WTC11 (cell line): ENCODE results near the gene CTCF. TPM values are rescaled to one million over a fixed set of nuclear protein-coding genes. Genes with fewer than 3 reads are reported as not detected.

Source experiments
- ATF1 ChIP-seq: sonication (generic); formaldehyde crosslinking; IDR thresholded peaks from 2 replicates; pipeline ENCODE4 v1.8.1; 2023; ENCODE audit warnings: mild to moderate bottlenecking, moderate library complexity, missing genetic modification reagents
- CDX4 ChIP-seq: fragments of 250-450 bp; sonication (Bioruptor Pico); IDR thresholded peaks from 2 replicates; pipeline ENCODE4 v1.9.0; 2021; ENCODE audit warnings: moderate library complexity, mild to moderate bottlenecking, inconsistent platforms, borderline replicate concordance
- CREM ChIP-seq: sonication (generic); formaldehyde crosslinking; IDR thresholded peaks from 2 replicates; pipeline ENCODE4 v1.8.1; 2022; ENCODE audit warnings: mild to moderate bottlenecking, missing genetic modification reagents, moderate library complexity
- E2F1 ChIP-seq: sonication (generic); formaldehyde crosslinking; IDR thresholded peaks from 2 replicates; pipeline ENCODE4 v1.8.0; 2022; ENCODE audit warnings: mild to moderate bottlenecking, missing genetic modification reagents
- E2F4 ChIP-seq: sonication (generic); formaldehyde crosslinking; IDR thresholded peaks from 2 replicates; pipeline ENCODE4 v1.8.1; 2022; ENCODE audit warnings: low read depth, mild to moderate bottlenecking, moderate library complexity, missing genetic modification reagents, borderline replicate concordance
- E2F5 ChIP-seq: sonication (generic); formaldehyde crosslinking; IDR thresholded peaks from 2 replicates; pipeline ENCODE4 v1.8.1; 2022; ENCODE audit warnings: mild to moderate bottlenecking, moderate library complexity, missing genetic modification reagents
- ELF4 ChIP-seq: sonication (generic); formaldehyde crosslinking; IDR thresholded peaks from 2 replicates; pipeline ENCODE4 v1.8.1; 2022; ENCODE audit warnings: low read depth, mild to moderate bottlenecking, moderate library complexity, missing genetic modification reagents
- ETV6 ChIP-seq: sonication (generic); formaldehyde crosslinking; IDR thresholded peaks from 2 replicates; pipeline ENCODE4 v1.8.1; 2022; ENCODE audit warnings: mild to moderate bottlenecking, missing genetic modification reagents
- FOXK1 ChIP-seq: sonication (generic); formaldehyde crosslinking; IDR thresholded peaks from 2 replicates; pipeline ENCODE4 v1.8.0; 2022; ENCODE audit warnings: mild to moderate bottlenecking, moderate library complexity, missing genetic modification reagents
- FOXP1 ChIP-seq: sonication (generic); formaldehyde crosslinking; IDR thresholded peaks from 2 replicates; pipeline ENCODE4 v1.8.0; 2022; ENCODE audit warnings: missing genetic modification reagents, mild to moderate bottlenecking, moderate library complexity, borderline replicate concordance
- HMGXB4 ChIP-seq: sonication (generic); formaldehyde crosslinking; IDR thresholded peaks from 2 replicates; pipeline ENCODE4 v1.8.1; 2023; ENCODE audit warnings: mild to moderate bottlenecking, moderate library complexity, missing genetic modification reagents
- IRF1 ChIP-seq: sonication (generic); formaldehyde crosslinking; IDR thresholded peaks from 2 replicates; pipeline ENCODE4 v1.8.0; 2023; ENCODE audit warnings: missing genetic modification reagents
- JUN ChIP-seq: sonication (generic); formaldehyde crosslinking; IDR thresholded peaks from 2 replicates; pipeline ENCODE4 v1.8.0; 2023; ENCODE audit warnings: mild to moderate bottlenecking, missing genetic modification reagents
- KAT7 ChIP-seq: sonication (generic); formaldehyde crosslinking; IDR thresholded peaks from 2 replicates; pipeline ENCODE4 v1.8.1; 2023; ENCODE audit warnings: missing genetic modification reagents, mild to moderate bottlenecking, borderline replicate concordance
- MAX ChIP-seq: sonication (generic); formaldehyde crosslinking; IDR thresholded peaks from 2 replicates; pipeline ENCODE4 v1.8.0; 2022; ENCODE audit warnings: mild to moderate bottlenecking, missing genetic modification reagents
- NFYB ChIP-seq: sonication (generic); formaldehyde crosslinking; conservative IDR thresholded peaks from 2 replicates; pipeline ENCODE4 v1.8.0; 2022; ENCODE audit warnings: low read depth, missing genetic modification reagents
- NR2C2 ChIP-seq: sonication (generic); formaldehyde crosslinking; IDR thresholded peaks from 2 replicates; pipeline ENCODE4 v1.8.0; 2022; ENCODE audit warnings: mild to moderate bottlenecking, missing genetic modification reagents
- OVOL2 ChIP-seq: fragments of 250-450 bp; sonication (Bioruptor Pico); IDR thresholded peaks from 2 replicates; pipeline ENCODE4 v1.9.0; 2021; ENCODE audit warnings: mild to moderate bottlenecking, borderline replicate concordance
- RELA ChIP-seq: sonication (generic); formaldehyde crosslinking; IDR thresholded peaks from 2 replicates; pipeline ENCODE4 v1.8.1; 2022; ENCODE audit warnings: missing genetic modification reagents, mild to moderate bottlenecking, borderline replicate concordance
- SMAD4 ChIP-seq: sonication (generic); formaldehyde crosslinking; IDR thresholded peaks from 2 replicates; pipeline ENCODE4 v1.8.0; 2022; ENCODE audit warnings: mild to moderate bottlenecking, missing genetic modification reagents
- SP1 ChIP-seq: sonication (generic); formaldehyde crosslinking; conservative IDR thresholded peaks from 2 replicates; pipeline ENCODE4 v1.8.1; 2022; ENCODE audit warnings: missing genetic modification reagents
- TEAD1 ChIP-seq: sonication (generic); formaldehyde crosslinking; IDR thresholded peaks from 2 replicates; pipeline ENCODE4 v1.8.0; 2022; ENCODE audit warnings: mild to moderate bottlenecking, missing genetic modification reagents
- TEAD4 ChIP-seq: sonication (generic); formaldehyde crosslinking; IDR thresholded peaks from 2 replicates; pipeline ENCODE4 v1.8.0; 2022; ENCODE audit warnings: mild to moderate bottlenecking, missing genetic modification reagents
- USF1 ChIP-seq: sonication (generic); formaldehyde crosslinking; IDR thresholded peaks from 2 replicates; pipeline ENCODE4 v1.8.0; 2022; ENCODE audit warnings: mild to moderate bottlenecking, missing genetic modification reagents
- ZBTB21 ChIP-seq: sonication (generic); formaldehyde crosslinking; IDR thresholded peaks from 2 replicates; pipeline ENCODE4 v1.8.1; 2023; ENCODE audit warnings: mild to moderate bottlenecking, missing genetic modification reagents, borderline replicate concordance
- ZNF219 ChIP-seq: sonication (generic); formaldehyde crosslinking; IDR thresholded peaks from 2 replicates; pipeline ENCODE4 v1.8.0; 2023; ENCODE audit warnings: missing genetic modification reagents, mild to moderate bottlenecking, borderline replicate concordance
- ZNF263 ChIP-seq: sonication (generic); formaldehyde crosslinking; IDR thresholded peaks from 2 replicates; pipeline ENCODE4 v1.8.1; 2022; ENCODE audit warnings: low read depth, mild to moderate bottlenecking, moderate library complexity, missing genetic modification reagents
- ZNF416 ChIP-seq: fragments of 250-450 bp; sonication (Bioruptor Pico); IDR thresholded peaks from 2 replicates; pipeline ENCODE4 v1.9.0; 2021; ENCODE audit warnings: mild to moderate bottlenecking, inconsistent platforms
- ZNF512 ChIP-seq: sonication (generic); formaldehyde crosslinking; IDR thresholded peaks from 2 replicates; pipeline ENCODE4 v1.8.1; 2022; ENCODE audit warnings: missing genetic modification reagents, borderline replicate concordance
- total RNA-seq: library from RNA; stranded (reverse); gene quantifications from 3 replicates; pipeline ENCODE4 v1.2.3, GENCODE V29; 2021

Gene CTCF
- total RNA-seq, 1 experiment from 2014 or later, result 55.4 TPM

- TF ChIP-seq E2F1 (CRISPR knock-in tag), result no peak
- no peak for TF ChIP-seq ZBTB21 (CRISPR knock-in tag)
- peak; percentile 60; the same call in 1 of the 2 replicates for TF ChIP-seq TEAD1 (CRISPR knock-in tag)
- no peak for TF ChIP-seq CDX4 (CRISPR knock-in tag)
- TF ChIP-seq ZNF512 (CRISPR knock-in tag), result no peak
- TF ChIP-seq IRF1 (CRISPR knock-in tag), result 0 out of 2 replicates have a peak, but pooled peaks have one; percentile 64
- TF ChIP-seq CREM (CRISPR knock-in tag), result peak; percentile 73
- peak; percentile 60; the same call in 1 of the 2 replicates for TF ChIP-seq ZNF219
- TF ChIP-seq MAX, result peak; percentile 67
- peak; percentile 52; the same call in 1 of the 2 replicates for TF ChIP-seq USF1 (CRISPR knock-in tag)
- 0 out of 2 replicates have a peak, but pooled peaks have one; percentile 15 for TF ChIP-seq NFYB
- 0 out of 2 replicates have a peak, but pooled peaks have one; percentile 34 for TF ChIP-seq ZNF263 (CRISPR knock-in tag)
- peak; percentile 57; the same call in 1 of the 2 replicates for TF ChIP-seq ELF4 (CRISPR knock-in tag)
- peak; percentile 59; the same call in 1 of the 2 replicates for TF ChIP-seq RELA (CRISPR knock-in tag)
- 0 out of 2 replicates have a peak, but pooled peaks have one; percentile 67 for TF ChIP-seq ATF1 (CRISPR knock-in tag)
- TF ChIP-seq HMGXB4 (CRISPR knock-in tag), result peak; percentile 100
- TF ChIP-seq FOXK1, result peak; percentile 36; the same call in 1 of the 2 replicates
- peak; percentile 75; the same call in 1 of the 2 replicates for TF ChIP-seq E2F5 (CRISPR knock-in tag)
- TF ChIP-seq E2F4, result no peak
- TF ChIP-seq JUN (CRISPR knock-in tag), result peak; percentile 64; the same call in 1 of the 2 replicates
- TF ChIP-seq OVOL2 (CRISPR knock-in tag), result no peak
- peak; percentile 53; the same call in 1 of the 2 replicates for TF ChIP-seq ETV6 (CRISPR knock-in tag)
- peak; percentile 37; the same call in 1 of the 2 replicates for TF ChIP-seq ZNF416 (CRISPR knock-in tag)
- TF ChIP-seq SP1 (CRISPR knock-in tag), result 0 out of 2 replicates have a peak, but pooled peaks have one; percentile 26
- TF ChIP-seq NR2C2 (CRISPR knock-in tag), result no peak
- TF ChIP-seq TEAD4 (CRISPR knock-in tag), result peak; percentile 80; the same call in 1 of the 2 replicates
- TF ChIP-seq SMAD4 (CRISPR knock-in tag), result peak; percentile 70; the same call in 1 of the 2 replicates
- peak; percentile 96; the same call in 1 of the 2 replicates for TF ChIP-seq KAT7 (CRISPR knock-in tag)
- peak; percentile 91; the same call in 1 of the 2 replicates for TF ChIP-seq FOXP1
- TF ChIP-seq, all 79 proteins: peak for 28
These were observed 787 bp downstream of the CTCF start (continued) for GRCh38 chr16:67562918-67563707.
